SK-N-DZ (cell line): ENCODE data around the gene DAB2IP. TPM values are rescaled to one million over a fixed set of nuclear protein-coding genes. Genes with fewer than 3 reads are reported as not detected.
"Not testable (repeated sequence)": the region's sequence is repeated elsewhere in the genome, so short reads cannot be mapped to it uniquely, and the experiment has no call there.

ENCODE experiments used
- DNase-seq: peaks from one replicate; pipeline ENCODE4 v3.0.0-alpha.2; 2015; ENCODE audit warnings: low spot score
- polyA plus RNA-seq, 2 experiments: library from polyadenylated mRNA; depleted of rRNA; stranded (reverse); fragments of >200 nt; gene quantifications; 2 replicates each; pipeline ENCODE4 v1.2.3, GENCODE V29; 2014

Gene DAB2IP
- polyA plus RNA-seq (2014; cell fraction: cytosol; rRNA removed): 19.9 and 27.0 TPM in 2 replicates
- polyA plus RNA-seq (2014; cell fraction: nucleus; rRNA removed): 18.5 and 25.6 TPM in 2 replicates

DNA sequence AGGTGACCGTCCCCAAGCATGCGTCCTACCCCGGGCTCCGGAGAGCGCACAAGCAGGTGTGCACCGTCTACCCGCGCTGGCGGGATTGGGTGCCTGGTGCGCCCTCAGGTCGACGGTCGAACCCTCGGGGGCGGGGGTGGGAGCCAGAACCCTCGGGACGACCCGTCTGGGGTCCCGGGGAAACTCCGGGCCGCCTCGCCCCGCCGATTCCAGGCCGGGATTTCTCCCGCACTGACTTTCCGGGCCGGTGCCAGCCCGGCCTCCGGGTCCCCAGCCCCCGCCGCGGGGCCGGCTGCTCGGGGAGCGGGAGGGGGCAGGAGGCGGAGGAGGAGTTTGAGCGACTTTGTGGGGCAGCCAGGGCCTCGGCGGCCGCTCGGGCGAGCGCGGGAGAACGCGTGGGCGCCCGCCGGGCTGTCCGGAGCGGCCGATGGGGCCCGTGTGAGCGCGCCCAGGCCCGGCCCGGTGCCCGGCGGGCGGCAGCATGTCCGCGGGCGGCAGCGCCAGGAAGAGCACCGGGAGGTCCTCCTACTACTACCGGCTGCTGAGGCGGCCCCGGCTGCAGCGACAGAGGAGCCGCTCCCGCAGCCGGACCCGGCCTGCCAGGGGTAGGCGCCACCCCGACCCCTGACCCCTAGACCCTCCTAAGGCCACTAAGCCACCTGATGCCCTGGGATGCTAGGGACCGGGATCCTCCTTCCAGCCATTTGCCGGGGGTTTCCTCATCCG is at the start of gene DAB2IP:
Gene DAB2IP, plus strand, starts transcription at position 340 of the 726 bp plus-strand sequence. Its CDS starts 142 bp downstream, at position 482.
- DNase-seq: peak; percentile 86

DNA sequence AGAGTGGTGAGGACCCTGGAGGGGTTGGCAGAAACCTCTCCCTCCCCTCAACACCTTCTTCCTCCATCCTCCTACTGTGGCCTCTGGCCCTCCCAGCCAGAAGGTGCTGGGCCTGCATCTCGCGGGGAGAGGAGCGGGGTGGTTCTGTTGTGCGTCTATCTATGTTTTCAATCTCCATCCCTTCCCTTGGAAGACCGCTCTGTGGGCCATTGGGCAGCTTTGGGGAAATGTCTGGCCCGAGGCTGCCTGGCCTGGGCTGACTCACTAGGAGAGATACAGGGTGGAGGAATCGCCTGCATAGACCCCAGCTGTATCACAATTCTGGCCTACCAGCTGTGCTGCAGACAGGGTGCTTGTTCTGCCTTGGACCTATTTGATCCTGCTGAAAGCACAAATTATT is 48.4 kb upstream of the DAB2IP start:
- DNase-seq: peak; percentile 48

DNA sequence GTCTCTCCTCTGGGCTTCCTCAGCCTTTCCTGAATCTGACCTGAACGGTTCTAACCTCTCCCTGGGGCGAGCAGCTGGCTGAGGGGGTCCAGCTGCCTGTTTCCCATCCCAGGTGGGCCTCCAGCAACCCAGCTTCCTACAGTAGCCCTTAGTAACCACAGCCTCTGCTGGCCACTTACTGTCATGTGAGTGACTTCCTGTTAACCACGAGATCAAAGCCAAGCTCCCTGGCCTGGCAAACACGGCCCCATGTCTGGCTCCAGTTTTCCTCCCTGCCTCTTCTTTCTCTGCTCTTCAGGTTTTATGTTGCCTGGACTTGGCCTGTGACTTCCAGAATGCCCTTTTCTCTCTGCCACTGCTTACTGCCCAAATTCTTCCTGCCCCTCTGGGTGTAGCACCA is 47.2 kb upstream of the DAB2IP start:
- no peak for DNase-seq

DNA sequence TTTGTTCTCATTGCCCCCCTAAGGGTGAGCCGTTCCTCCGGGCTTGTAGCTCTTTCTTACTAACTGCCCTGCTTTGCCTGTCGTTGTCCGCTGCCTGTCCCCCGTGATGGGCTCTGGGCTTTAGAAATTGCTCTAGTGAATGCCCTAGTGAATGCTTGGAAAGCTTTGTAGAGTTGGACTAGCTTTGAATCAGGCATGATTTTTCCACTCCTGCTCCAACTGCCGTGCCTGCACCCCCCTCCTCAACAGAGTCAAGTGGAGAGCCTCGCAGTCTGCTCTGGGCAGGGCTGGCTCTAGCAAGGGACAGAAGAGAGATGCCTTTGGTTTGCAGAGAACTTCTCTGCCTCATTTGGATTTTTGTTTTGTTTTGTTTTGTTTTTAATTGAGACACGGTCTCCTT is 46.8 kb upstream of the DAB2IP start:
- no peak for DNase-seq

DNA sequence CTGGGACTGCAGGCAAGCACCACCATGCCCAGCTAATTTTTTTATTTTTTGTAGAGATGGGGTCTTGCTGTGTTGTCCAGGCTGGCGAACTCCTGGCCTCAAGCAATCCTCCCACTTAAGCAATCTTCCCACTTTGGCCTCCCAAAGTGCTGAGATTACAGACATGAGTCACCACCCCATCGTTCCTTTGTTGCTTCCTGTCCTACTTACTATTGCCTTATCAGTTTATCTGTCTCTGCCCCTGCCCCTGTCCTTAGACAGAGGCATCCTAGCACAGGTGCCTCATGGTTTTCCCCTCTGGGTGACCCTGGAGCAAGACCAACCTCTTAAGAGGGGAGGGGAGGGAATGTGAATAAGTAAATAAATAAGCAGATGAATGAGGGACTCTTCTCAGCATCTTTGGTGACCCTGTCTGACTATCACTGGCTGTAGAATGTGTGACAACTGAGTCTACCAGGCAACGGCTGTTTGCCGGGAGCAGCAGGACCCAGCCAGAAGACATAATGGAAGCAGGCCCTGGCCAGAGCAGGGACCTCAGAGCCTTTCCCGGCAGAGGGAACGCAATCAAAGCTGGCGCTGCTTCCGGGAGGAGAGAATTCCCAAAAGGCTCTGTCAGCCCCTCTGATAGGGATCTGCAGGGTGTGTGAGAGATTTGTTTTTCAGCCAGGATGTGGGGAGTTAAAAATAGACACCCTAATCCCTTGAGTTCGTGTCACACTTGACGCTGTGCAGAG is 43.8 kb upstream of the DAB2IP start:
- DNase-seq: peak; percentile 92

DNA sequence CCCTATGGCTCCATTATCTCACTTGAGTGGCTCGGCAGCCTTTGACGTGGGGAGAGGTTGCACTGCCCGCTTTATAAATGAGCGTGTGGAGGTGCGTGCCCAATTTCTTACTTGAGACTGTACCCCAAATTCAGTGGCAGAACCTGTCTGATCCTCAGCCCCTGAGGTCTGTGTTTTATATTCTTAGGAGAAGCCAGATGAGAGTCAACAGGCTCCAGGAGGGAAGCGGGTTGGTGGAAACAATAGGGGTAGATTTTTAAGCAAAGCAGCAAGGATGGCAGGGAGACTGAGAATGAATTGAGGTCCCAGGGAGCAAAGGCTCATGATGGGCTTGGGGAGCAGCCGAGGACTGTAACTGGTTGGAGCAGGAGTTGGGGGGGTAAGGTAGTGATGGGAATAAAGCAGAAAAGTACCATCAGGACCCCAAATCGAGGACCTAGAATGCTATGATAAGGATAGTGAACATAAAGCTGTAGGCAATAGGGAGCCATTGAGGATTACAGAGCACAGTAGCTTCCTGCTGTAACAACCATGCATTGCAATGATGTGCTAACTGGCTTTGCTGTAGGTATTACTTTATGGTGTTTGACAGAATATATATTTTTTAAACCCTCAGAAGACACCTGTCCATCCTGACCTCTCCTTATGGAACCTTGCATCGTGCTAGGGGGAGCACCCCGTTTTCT is 43.1 kb upstream of the DAB2IP start:
- no peak for DNase-seq

DNA sequence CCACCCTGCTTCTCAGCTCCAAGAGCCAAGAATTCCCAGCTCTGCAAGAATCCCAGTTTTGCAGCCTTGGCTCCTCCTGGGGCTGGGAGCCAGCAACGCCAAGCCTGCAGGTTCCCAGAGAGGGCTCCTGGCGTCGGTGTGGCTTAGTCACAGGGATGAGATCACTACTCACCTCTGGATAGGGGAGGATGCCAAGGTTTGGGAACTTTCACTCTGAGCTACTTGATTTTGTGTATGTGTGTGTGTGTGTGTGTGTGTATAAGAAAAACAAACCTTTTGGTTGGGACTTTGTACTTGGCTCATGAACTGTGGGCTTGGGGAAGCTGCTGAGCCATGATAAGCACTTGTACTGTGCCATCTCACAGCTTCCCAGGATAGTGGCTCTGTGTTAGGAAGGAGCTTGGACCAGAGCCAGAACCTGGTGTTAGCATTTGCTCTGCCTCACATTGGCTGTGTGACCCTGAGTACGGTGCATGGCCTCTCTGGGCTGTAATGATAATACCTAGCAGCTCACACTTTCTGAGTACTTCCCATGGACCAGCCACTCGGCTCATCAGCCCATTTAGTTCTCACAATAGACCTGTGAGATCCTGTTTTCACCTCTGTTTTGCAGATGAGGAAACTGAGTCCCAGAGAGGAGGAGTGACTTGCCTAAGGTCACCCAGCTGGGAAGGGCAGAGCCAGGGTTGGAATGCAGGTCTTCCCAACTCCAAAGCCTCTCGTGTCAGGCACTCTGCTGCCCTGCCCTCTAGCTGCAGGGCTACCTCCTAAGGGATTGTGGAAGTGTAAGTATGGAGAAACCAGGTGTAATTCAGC is 41.4 kb upstream of the DAB2IP start:
- no peak for DNase-seq

DNA sequence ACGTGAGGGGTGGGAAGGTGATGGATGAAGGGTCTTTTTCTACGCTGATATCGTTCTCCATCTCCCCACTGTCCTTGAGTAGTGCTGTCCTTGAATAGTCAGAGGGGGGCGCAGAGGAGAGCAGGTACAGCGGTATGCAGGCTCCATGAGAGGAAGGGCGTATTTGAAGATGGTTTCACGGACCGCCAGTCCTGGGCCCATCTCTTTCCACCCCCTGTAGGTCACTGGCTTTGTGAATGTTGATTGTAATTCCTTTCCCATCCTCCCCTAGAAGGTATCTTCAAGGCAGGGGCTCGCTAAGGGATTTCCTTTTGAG is 40.8 kb upstream of the DAB2IP start:
- DNase-seq: no peak

DNA sequence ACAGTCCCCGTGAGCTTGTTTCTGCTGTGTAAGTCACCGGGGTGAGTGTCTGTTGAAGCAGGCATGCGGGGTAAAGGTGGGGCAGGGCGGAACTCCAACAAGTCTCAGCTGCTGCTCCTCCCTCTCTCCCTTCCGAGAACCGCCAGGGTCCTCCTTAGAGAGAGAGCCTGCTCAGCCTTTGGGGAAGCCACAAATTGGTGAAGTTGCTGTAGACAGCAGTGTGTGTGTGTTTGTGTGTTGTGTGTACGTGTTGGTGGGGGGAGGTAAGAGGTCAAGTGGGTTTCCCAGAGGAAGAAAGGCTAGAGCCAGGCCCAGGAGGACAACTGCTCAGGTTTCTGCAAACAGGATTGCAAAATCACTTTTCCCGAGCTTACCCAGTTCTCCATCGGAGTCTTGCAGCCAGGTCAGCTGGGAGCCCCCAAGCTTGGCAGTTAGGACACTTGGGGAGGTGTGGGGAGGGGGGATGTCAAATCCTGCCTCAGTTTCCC is 38.9 kb upstream of the DAB2IP start:
- DNase-seq: no peak

DNA sequence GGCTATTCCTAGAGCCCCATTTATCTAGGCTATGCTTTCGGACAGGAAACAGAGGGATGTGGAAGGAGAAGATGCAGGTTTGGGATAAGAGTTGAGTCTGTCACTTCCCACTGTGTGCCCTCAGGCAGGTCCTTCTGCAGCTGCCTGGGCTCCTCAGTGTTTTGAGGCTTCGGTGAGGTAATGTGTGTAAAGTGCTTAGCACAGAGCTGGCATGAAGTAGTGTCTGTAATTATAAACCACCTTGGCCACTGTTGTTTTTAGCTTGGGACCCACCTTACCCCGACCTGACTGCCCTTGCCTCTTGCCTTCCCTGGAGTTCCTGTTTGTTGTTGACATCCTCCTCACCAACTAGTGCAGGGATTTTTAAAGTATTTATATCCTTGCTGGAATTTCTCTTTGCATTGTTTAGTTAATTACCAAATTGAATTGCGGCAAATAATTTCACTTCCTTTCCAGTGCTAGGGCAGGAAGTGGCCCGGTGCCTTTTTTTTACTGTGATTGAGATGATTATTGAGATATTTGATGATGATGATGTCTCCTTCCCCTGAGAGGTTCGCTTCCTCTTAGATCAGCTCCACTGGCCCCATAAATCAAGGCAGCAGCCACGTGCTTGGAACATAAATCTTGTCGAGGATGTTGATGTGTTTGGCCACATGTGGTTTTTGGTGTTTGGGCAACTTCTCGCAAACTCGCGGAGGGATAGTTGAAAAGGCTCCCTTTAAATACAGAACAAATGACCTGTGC is 38.3 kb upstream of the DAB2IP start:
- DNase-seq: no peak

DNA sequence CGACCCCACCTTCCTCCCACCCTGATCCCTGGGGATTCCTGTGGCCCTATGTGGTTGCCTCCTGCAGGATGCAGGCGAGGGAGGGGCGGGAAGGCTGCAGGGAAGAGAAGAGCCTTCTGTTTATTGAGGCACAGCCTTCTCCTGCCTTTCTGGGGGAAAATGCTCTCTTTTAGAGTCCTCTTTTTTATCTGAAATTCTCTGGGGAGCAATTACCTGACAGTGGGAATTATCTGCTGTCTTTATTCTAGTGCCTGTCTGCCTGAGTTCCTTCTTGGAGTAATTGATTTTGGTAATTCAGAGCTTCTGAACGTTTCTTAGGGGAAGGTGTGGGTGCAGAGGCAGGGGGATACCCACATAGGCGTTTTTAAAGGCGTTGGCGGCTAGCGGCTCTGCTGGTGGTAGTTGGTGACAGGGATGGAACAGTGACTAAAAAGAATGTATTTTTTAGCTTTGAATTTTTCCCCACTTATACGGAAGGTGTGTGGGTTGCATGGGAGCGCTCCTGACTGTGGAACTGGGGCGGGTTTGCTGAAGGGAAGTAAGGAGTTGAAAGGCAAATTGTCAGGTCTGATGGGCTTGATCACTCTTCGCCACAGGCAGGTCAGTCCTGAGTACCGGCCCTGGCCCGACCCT is 35.2 kb upstream of the DAB2IP start:
- no peak for DNase-seq

DNA sequence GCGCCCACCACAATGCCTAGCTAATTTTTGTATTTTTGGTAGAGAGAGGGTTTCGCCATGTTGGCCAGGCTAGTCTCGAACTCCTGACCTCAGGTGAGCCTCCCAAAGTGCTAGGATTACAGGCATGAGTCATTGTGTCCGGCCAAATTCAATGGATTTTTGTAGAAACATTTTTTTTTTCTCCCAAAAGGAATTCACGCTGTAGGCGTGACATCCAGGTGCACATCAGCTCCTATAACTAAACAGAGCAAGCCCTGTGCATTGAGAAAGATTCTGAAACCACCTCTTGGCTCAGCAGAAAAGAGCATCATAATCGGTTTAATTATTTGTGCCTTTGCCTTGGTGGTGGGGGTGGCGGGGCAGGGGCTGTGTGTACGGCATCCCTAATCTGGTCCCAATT is 32.9 kb upstream of the DAB2IP start:
- DNase-seq: no peak

DNA sequence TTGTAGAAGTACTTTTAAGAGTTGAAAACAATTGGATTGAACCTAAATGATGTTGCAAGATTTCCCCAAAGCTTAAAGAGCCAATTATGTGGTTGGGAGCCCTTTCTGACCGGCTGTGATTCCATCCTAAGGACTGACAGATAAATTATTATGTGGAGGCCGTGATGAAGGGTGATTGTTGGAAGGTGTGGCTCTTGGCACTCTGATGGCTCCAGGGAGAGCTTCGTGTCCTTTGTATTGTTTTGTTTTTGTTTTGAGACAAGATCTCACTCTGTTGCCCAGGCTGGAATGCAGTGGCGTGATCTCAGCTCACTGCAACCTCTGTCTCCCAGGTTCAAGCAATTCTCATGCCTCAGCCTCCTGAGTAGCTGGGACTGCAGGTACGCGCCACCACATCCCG is 32.5 kb upstream of the DAB2IP start:
- DNase-seq: not testable (repeated sequence)

DNA sequence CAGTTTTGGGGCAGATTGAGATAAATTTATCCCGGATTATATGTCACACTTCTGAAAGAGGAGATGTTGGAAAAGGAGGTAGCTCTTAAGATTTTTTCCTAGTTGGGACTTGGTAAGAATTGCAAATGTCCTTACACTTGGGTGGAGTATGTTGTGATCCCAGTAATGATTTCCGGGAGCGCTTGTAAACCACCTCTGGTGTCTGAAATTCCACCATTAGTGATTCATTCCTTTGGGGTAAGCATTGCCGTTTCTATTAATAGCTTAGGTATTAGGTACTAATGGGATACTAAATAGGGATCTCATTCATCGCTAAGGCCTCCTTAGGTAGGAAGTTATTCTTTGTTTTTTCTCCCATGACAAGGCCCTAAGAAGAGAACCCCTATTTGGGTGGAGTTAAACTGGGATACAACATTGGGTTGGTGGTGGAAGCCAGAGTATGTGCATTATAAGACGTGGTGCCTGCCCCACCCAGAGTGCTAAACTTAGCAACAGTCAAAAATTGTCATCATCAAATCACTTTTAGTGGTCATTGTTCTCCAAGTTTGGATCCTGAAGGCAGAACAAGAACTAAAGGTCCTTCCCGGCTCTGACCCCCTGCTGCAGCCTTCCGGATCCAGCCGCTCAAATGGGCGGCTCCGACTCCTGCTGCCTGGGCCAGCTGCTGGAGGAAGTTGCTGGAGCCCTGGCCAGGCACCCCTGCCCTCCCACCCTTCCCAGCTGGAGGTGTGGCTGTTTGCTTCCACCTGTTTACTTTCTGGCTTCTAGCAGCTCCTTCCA is 31.7 kb upstream of the DAB2IP start:
- DNase-seq: no peak

DNA sequence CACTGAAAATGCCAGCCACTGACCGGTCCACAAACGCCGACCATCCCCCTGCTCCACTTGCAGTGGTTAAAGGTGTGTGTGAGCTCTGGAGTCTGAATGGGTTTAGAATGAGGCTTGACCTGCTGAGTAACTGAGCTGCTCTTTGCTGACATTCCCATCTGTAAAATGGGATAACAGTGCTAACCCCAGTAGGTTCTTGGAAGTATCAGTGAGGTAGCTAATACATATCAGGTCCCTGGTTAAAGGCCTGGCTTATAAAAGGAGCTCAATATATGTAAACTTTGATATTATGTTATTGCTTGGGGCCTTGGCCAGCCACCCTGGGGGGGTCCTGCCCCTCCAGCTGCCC is 31.1 kb upstream of the DAB2IP start:
- DNase-seq: no peak

DNA sequence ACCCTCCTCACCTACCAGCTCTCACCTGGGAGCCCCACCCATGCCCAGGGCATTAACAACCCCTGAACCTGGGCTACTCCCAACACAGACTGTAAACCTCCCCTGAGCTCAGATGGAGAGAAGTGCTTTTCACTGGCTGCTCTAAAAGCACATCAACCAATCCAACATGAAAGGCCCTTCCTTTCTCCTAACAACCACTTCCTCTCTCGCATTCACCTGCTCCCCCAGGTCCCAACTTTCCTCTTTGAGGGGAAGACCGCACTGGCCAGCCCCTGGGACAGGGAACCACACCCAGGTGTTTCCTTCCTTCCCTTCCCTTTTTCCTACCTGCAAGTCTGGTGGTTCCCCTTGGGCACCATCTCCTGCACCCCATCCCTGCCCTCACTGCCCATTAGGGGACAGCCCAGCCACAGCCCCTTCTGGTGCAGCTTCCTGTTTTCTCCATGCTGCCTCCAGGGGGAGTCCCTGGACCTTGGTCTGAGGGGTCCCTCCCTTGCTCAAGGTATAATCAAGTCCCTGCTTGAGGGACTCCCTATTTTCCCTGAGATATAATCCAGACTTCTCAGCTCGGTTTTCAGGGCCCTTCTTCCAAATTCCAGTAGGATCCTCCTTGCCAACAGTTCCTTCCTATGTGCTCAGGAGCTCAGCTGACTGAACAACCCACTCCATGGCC is 30.5 kb upstream of the DAB2IP start:
- peak; percentile 65 for DNase-seq

DNA sequence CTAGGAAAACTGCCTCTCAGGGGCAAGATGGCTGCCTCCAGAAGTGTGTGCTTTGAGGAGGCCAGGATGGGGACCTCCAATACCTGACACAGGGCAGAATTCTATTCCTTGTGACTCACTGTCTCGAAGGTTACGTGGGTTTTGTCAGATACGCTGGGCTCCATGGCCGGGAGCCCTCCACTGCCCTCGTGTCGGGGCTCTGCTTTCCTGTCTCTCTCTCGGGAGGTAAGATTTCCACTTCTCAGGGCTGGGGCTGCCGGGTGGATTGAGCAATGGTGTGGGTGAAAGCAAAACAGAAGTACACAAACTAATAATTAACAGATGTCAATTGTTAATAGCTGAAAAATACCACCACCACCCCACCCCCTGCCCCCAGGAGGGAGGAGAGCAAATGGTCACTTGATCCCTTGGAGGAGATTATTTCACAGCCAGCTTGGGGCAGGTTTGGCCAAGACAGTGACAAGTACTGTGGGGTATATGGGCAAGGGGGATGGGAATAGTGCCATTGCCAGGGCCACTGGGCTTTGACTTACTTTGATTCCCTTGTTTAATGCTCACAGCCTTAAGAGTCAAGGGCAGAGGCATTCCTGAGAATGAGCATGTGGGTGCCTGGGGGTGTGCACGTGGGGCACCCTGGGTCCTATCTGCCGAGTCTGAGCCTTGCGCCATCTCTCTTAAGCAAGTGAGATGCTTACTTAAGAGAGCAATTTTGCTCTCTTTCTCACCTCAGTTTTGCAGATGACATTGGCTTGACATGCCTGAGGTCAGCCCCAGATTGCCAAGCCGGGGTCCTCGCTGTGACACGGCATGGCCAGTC is 28.8 kb upstream of the DAB2IP start:
- DNase-seq: no peak

DNA sequence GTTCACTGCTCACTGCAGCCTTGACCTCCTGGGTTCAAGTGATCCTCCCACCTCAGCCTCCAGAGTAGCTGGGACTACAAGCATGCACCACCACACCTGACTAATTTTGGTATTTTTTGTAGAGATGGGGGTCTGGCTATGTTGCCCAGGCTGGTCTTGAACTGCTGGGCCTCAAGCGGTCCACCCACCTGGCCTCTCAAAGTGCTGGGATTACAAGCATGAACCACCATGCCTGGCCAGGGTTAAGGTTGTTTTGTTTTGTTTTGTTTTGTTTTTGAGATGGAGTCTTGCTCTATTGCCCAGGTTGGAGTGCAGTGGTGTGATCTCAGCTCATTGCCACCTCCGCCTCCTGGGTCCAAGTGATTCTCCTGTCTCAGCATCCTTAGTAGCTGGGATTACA is 28.0 kb upstream of the DAB2IP start:
- not testable (repeated sequence) for DNase-seq
